GM12878 (cell line): ENCODE measurements around the gene TRABD. TPM values are rescaled to one million over a fixed set of nuclear protein-coding genes. Genes with fewer than 3 reads are reported as not detected.

Source experiments
- ATAC-seq: fragments of 200-7000 bp; cut with Tn5 transposase; 3 replicates; pipeline ENCODE4 v1.9.1; 2020; ENCODE audit warnings: mild to moderate bottlenecking, moderate library complexity
- BruUV-seq: library from RNA; stranded (reverse); fragments of 400-500 nt; replicated peaks from 2 replicates; lab custom pipeline; 2021; lab: Mats Ljungman, UMichigan
- CTCF ChIA-PET: fragments of 300-600 bp; sonication (Branson Sonifier 250); formaldehyde crosslinking; extraction: SDS; loops from one replicate; lab custom pipeline; 2021; ENCODE audit warnings: inconsistent platforms; lab: Yijun Ruan, JAX
- POLR2A ChIA-PET: fragments of 350-600 bp; formaldehyde crosslinking; extraction: SDS; loops from one replicate; lab custom pipeline; 2021; ENCODE audit warnings: inconsistent platforms; lab: Charles Lee
- RAD21 ChIA-PET: fragments of 300-600 bp; sonication (Branson Sonifier 250); formaldehyde crosslinking; loops from one replicate; lab custom pipeline; 2023; ENCODE audit warnings: antibody characterized with exemption; ENCODE audit not compliant: unreplicated experiment; lab: Charles Lee
- SMC1A ChIA-PET: fragments of 300-600 bp; sonication (Branson Sonifier 250); formaldehyde crosslinking; loops from one replicate; lab custom pipeline; 2023; ENCODE audit not compliant: unreplicated experiment, uncharacterized antibody; lab: Charles Lee
- DNase-seq: peaks from one replicate; pipeline ENCODE4 v3.0.0-alpha.2; 2011; ENCODE audit warnings: low read depth, low spot score
- FAIRE-seq: peaks from 3 replicates; lab custom pipeline; 2011; peaks lifted over from hg19 to GRCh38; lab: Jason Lieb, UNC
- H2AFZ ChIP-seq: 2 replicates; pipeline ENCODE4 v1.6.0; 2011; ENCODE audit warnings: low read depth, low read length, control low read depth; ENCODE audit not compliant: control insufficient read depth
- H3K27ac ChIP-seq: 2 replicates; pipeline ENCODE4 v1.5.1; 2011; ENCODE audit warnings: control low read depth; ENCODE audit not compliant: control insufficient read depth, insufficient read depth
- H3K27me3 ChIP-seq, 2 experiments: replicated peaks in 1 of 2; 2 replicates each; pipeline versions ENCODE4 v1.6.0 to v1.6.1; 2011; ENCODE audit warnings: low read length in 1 of 2; ENCODE audit not compliant: control insufficient read depth in 2 of 2, insufficient read depth in 2 of 2
- H3K36me3 ChIP-seq, 2 experiments: 2 replicates each; pipeline ENCODE4 v1.5.1; 2011; ENCODE audit warnings: low read length in 1 of 2; ENCODE audit not compliant: control insufficient read depth in 2 of 2, insufficient read depth in 2 of 2
- H3K4me1 ChIP-seq: 2 replicates; pipeline ENCODE4 v1.6.1; 2011; ENCODE audit warnings: mild to moderate bottlenecking, low read length, moderate library complexity, mixed read lengths; ENCODE audit not compliant: control insufficient read depth, insufficient read depth
- H3K4me2 ChIP-seq: 2 replicates; pipeline ENCODE4 v1.6.0; 2011; ENCODE audit warnings: control low read depth; ENCODE audit not compliant: control insufficient read depth, insufficient read depth
- H3K4me3 ChIP-seq: fragments of 200-600 bp; sonication (generic); 2 replicates; pipeline ENCODE4 v1.5.1; 2016
- H3K79me2 ChIP-seq: 2 replicates; pipeline ENCODE4 v1.6.0; 2011; ENCODE audit warnings: low read length; ENCODE audit not compliant: control insufficient read depth, insufficient read depth
- H3K9ac ChIP-seq: 2 replicates; pipeline ENCODE4 v1.8.0; 2011; ENCODE audit warnings: low read length, control low read depth, mixed read lengths; ENCODE audit not compliant: control insufficient read depth, insufficient read depth
- H3K9me3 ChIP-seq: replicated peaks from 3 replicates; pipeline ENCODE4 v1.5.1; 2011; ENCODE audit warnings: mild to moderate bottlenecking, low read length; ENCODE audit not compliant: control insufficient read depth, insufficient read depth
- H4K20me1 ChIP-seq: 2 replicates; pipeline ENCODE4 v1.6.0; 2011; ENCODE audit not compliant: control insufficient read depth, insufficient read depth
- CREB1 ChIP-seq: IDR thresholded peaks from 2 replicates; pipeline ENCODE4 v1.6.1; 2012; ENCODE audit warnings: low read depth, mild to moderate bottlenecking, inconsistent platforms
- CREM ChIP-seq: IDR thresholded peaks from 2 replicates; pipeline ENCODE4 v1.6.1; 2014; ENCODE audit warnings: antibody characterized with exemption, low read depth
- E2F8 ChIP-seq: fragments of 450-650 bp; IDR thresholded peaks from 2 replicates; pipeline ENCODE4 v1.6.1; 2018; ENCODE audit warnings: mild to moderate bottlenecking, low read depth, moderate library complexity; ENCODE audit not compliant: partially characterized antibody
- EED ChIP-seq: sonication (generic); IDR thresholded peaks from 2 replicates; pipeline ENCODE4 v1.6.1; 2016; ENCODE audit warnings: antibody characterized with exemption, low read depth
- EGR1 ChIP-seq, 2 experiments: IDR thresholded peaks; 1 replicate in 1 of 2; 2 replicates in 1 of 2; pipeline ENCODE4 v1.6.1; 2011 to 2012; ENCODE audit warnings: low read depth in 2 of 2, low read length in 2 of 2, borderline replicate concordance in 1 of 2, mild to moderate bottlenecking in 1 of 2, moderate library complexity in 1 of 2
- JUND ChIP-seq: IDR thresholded peaks from 2 replicates; pipeline ENCODE4 v1.6.1; 2012; ENCODE audit warnings: low read depth, mild to moderate bottlenecking, low read length, improper control_type of control experiment, moderate library complexity
- MTA3 ChIP-seq: IDR thresholded peaks from 2 replicates; pipeline ENCODE4 v1.6.1; 2012; ENCODE audit warnings: low read length, inconsistent platforms, borderline replicate concordance
- MYC ChIP-seq: IDR thresholded peaks from 2 replicates; pipeline ENCODE4 v1.6.1; 2011; ENCODE audit warnings: mild to moderate bottlenecking, low read length, moderate library complexity, inconsistent platforms; ENCODE audit not compliant: insufficient read depth, insufficient replicate concordance, insufficient read length, severe bottlenecking
- NR2C1 ChIP-seq: fragments of 450-650 bp; IDR thresholded peaks from 2 replicates; pipeline ENCODE4 v1.6.1; 2017; ENCODE audit warnings: antibody characterized with exemption, mild to moderate bottlenecking, moderate library complexity
- SRF ChIP-seq, 2 experiments: IDR thresholded peaks; 2 replicates each; pipeline ENCODE4 v1.6.1; 2011; ENCODE audit warnings: low read depth in 2 of 2, low read length in 2 of 2, mild to moderate bottlenecking in 1 of 2, moderate library complexity in 1 of 2
- ZNF592 ChIP-seq: fragments of 450-650 bp; IDR thresholded peaks from 2 replicates; pipeline ENCODE4 v1.6.1; 2017; ENCODE audit warnings: mild to moderate bottlenecking, moderate library complexity
- WGBS: methylation state at CpG from one replicate; pipeline ENCODE4 v1.1.6; 2016; ENCODE audit warnings: low lambda C conversion rate; ENCODE audit not compliant: insufficient replicate concordance, insufficient coverage; ENCODE audit errors: missing lambda C conversion rate; 5-methylcytosine and 5-hydroxymethylcytosine counted together
- in situ Hi-C: fragments of 300-500 bp; cut with MboI; formaldehyde crosslinking; loops from 9 replicates; pipeline ENCODE4 v1.14.3; 2018; ENCODE audit warnings: mixed read lengths
- intact Hi-C: fragments of 100-400 bp; cut with micrococcal nuclease; formaldehyde crosslinking; loops from one replicate; pipeline ENCODE4 v1.14.2; 2022; ENCODE audit not compliant: unreplicated experiment
- polyA plus RNA-seq, 11 experiments: library from polyadenylated mRNA; depleted of rRNA in 4 of 11; unstranded in 6 of 11; stranded (reverse) in 5 of 11; fragments of >200 nt; fragmentation: Nextera tagmentation in 4 of 11; fragmentation: Illumina TruSeq in 1 of 11; extraction: Ambion mirVana in 4 of 11; extraction: Trizol in 1 of 11; gene quantifications; 1 replicate in 1 of 11; 2 replicates in 10 of 11; pipeline versions ENCODE4 v1.2.1 to v1.2.3, GENCODE V29; 2011 to 2016; ENCODE audit warnings: inconsistent platforms in 2 of 11, missing spikeins in 2 of 11, low read depth in 1 of 11
- total RNA-seq, 4 experiments: library from RNA; depleted of rRNA in 3 of 4; stranded (reverse); fragments of >200 nt in 3 of 4; fragmentation: Illumina TruSeq in 1 of 4; extraction: Trizol in 1 of 4; gene quantifications; 2 replicates each; pipeline versions ENCODE4 v1.2.1 to v1.2.3, GENCODE V29; 2013 to 2021
- TF ChIP-seq, protein P1 (sequence below): fragments of 450-650 bp; IDR thresholded peaks from 2 replicates; pipeline ENCODE4 v1.6.1; 2017; ENCODE audit warnings: antibody characterized with exemption, mild to moderate bottlenecking, moderate library complexity

TRABD gene
- total and polyA plus RNA-seq, 10 of the 15 experiments (the other 5 are each of a cell fraction or from before 2014, with no cell fraction given) = 0.43 to 116 (median 58.1) TPM

GRCh38 chr22:50204571-50204970, 18.9 kb downstream of the TRABD start:
- ChIA-PET POLR2A (no interaction called here), RAD21 (no interaction called here), SMC1A (interaction anchor here (0.6 kb wide), 1 partner anchor 289 kb away, joined by 3 read pairs; no protein-coding TSS in a partner anchor), CTCF (interaction anchor here (0.6 to 0.8 kb wide), 2 partner anchors 18 to 56 kb away, joined by 3 to 4 read pairs; no protein-coding TSS in a partner anchor)
- no peak for DNase-seq
- Histone ChIP-seq H3K79me2 (peaks cover 15% of the 10 kb centered on the region), H3K4me2 (no peak overlapping the region), H3K27me3 (no peaks in the 10 kb centered on the region), H2AFZ (no peak overlapping the region), H3K36me3 (peaks cover 0 to 6% of the 10 kb centered on the region in 2 experiments), H3K9me3 (no peaks in the 10 kb centered on the region), H4K20me1 (no peaks in the 10 kb centered on the region), H3K4me1 (peaks cover 9% of the 10 kb centered on the region), H3K4me3 (no peak overlapping the region)
- in situ Hi-C loops (no loop called here), intact Hi-C loops (no loop called here)
- no peak for FAIRE-seq
- 99% methylated on average over 7 of the region's 7 CpGs for WGBS
- no peak for TF ChIP-seq NR2C1
- TF ChIP-seq MTA3 = no peak
- TF ChIP-seq E2F8 = no peak
- no peak for TF ChIP-seq MYC
- TF ChIP-seq, protein P1, sequence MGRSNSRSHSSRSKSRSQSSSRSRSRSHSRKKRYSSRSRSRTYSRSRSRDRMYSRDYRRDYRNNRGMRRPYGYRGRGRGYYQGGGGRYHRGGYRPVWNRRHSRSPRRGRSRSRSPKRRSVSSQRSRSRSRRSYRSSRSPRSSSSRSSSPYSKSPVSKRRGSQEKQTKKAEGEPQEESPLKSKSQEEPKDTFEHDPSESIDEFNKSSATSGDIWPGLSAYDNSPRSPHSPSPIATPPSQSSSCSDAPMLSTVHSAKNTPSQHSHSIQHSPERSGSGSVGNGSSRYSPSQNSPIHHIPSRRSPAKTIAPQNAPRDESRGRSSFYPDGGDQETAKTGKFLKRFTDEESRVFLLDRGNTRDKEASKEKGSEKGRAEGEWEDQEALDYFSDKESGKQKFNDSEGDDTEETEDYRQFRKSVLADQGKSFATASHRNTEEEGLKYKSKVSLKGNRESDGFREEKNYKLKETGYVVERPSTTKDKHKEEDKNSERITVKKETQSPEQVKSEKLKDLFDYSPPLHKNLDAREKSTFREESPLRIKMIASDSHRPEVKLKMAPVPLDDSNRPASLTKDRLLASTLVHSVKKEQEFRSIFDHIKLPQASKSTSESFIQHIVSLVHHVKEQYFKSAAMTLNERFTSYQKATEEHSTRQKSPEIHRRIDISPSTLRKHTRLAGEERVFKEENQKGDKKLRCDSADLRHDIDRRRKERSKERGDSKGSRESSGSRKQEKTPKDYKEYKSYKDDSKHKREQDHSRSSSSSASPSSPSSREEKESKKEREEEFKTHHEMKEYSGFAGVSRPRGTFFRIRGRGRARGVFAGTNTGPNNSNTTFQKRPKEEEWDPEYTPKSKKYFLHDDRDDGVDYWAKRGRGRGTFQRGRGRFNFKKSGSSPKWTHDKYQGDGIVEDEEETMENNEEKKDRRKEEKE = no peak
- no peak for TF ChIP-seq SRF (IDR thresholded peaks at IDR 0.05; ENCODE audit: low read depth in 2 of 2, low read length in 2 of 2)
- no peak for TF ChIP-seq CREB1
- no peak for TF ChIP-seq ZNF592
- no peak for TF ChIP-seq CREM
- TF ChIP-seq EGR1 (IDR thresholded peaks at IDR 0.05; ENCODE audit: borderline replicate concordance in 1 of 2, low read depth in 2 of 2, low read length in 2 of 2) = no peak
- no peak for TF ChIP-seq EED
- TF ChIP-seq JUND = no peak
- TF ChIP-seq, all 136 proteins: peak for 0
- ATAC-seq = no peak
- Histone ChIP-seq H3K9ac (no peak overlapping the region), H3K27ac (no peak overlapping the region)
- no TSS peak for BruUV-seq
